MCF 10A (cell line): ENCODE results near the gene CUEDC1. TPM values are rescaled to one million over a fixed set of nuclear protein-coding genes. Genes with fewer than 3 reads are reported as not detected.

Experiments
- BruUV-seq: library from RNA; stranded (reverse); fragments of 400-500 nt; replicated peaks from 2 replicates; lab custom pipeline; 2021; lab: Mats Ljungman, UMichigan
- CTCF ChIA-PET: fragments of 300-600 bp; sonication (Branson Sonifier 250); formaldehyde crosslinking; extraction: SDS; loops from one replicate; lab custom pipeline; 2021; ENCODE audit warnings: antibody characterized with exemption, inconsistent platforms; lab: Yijun Ruan, JAX
- POLR2A ChIA-PET: fragments of 300-600, 350-650 bp; sonication (Branson Sonifier 250); formaldehyde crosslinking; extraction: SDS; loops from one replicate; lab custom pipeline; 2020; ENCODE audit warnings: antibody characterized with exemption, inconsistent platforms; lab: Yijun Ruan, JAX
- DNase-seq: peaks from one replicate; pipeline ENCODE4 v3.0.0-alpha.2; 2018; ENCODE audit not compliant: unreplicated experiment
- H3K27ac Mint-ChIP-seq: one replicate; pipeline ENCODE4 v1.8.0; 2022; ENCODE audit warnings: mild to moderate bottlenecking, low read depth, mixed read lengths; ENCODE audit not compliant: unreplicated experiment
- H3K27me3 Mint-ChIP-seq: one replicate; pipeline ENCODE4 v1.8.0; 2022; ENCODE audit warnings: mixed read lengths; ENCODE audit not compliant: insufficient read depth, unreplicated experiment
- H3K36me3 Mint-ChIP-seq: one replicate; pipeline ENCODE4 v1.8.0; 2022; ENCODE audit warnings: mild to moderate bottlenecking, moderate library complexity, mixed read lengths; ENCODE audit not compliant: insufficient read depth, unreplicated experiment
- H3K4me1 Mint-ChIP-seq: one replicate; pipeline ENCODE4 v1.8.0; 2022; ENCODE audit warnings: mixed read lengths; ENCODE audit not compliant: insufficient read depth, unreplicated experiment
- H3K4me3 Mint-ChIP-seq: one replicate; pipeline ENCODE4 v1.8.0; 2022; ENCODE audit warnings: mild to moderate bottlenecking, moderate library complexity, mixed read lengths; ENCODE audit not compliant: unreplicated experiment
- H3K9me3 Mint-ChIP-seq: one replicate; pipeline ENCODE4 v1.8.0; 2022; ENCODE audit warnings: mixed read lengths; ENCODE audit not compliant: unreplicated experiment
- CTCF ChIP-seq: fragments of 200-600 bp; IDR thresholded peaks from one replicate; pipeline ENCODE4 v1.8.0; 2022; ENCODE audit warnings: antibody characterized with exemption, mild to moderate bottlenecking; ENCODE audit not compliant: unreplicated experiment
- intact Hi-C: fragments of 100-400 bp; cut with micrococcal nuclease; formaldehyde crosslinking; loops from 2 replicates; pipeline ENCODE4 v1.14.1; 2022
- total RNA-seq: library from RNA; stranded (reverse); gene quantifications from 2 replicates; pipeline ENCODE4 v1.2.3, GENCODE V29; 2022

CUEDC1 gene
- total RNA-seq, 1 experiment from 2014 or later = 15.6 TPM

GRCh38 chr17:57876023-57876865, 79.0 kb downstream of the CUEDC1 start:
- Mint-ChIP-seq H3K27me3 (no peaks in the 10 kb centered on the region), H3K36me3 (peaks cover 27% of the 10 kb centered on the region), H3K4me3 (peak overlapping the region; percentile 55), H3K27ac (peak overlapping the region; percentile 51), H3K4me1 (peaks cover 46% of the 10 kb centered on the region), H3K9me3 (no peaks in the 10 kb centered on the region)
- POLR2A ChIA-PET = interaction anchor here (0.8 to 4.5 kb wide), 18 partner anchors 7 to 131 kb away, joined by 3 to 32 read pairs (median 8); partner anchors contain the start of genes MRPS23 and SRSF1
- intact Hi-C loops = no loop called here
- no peak for DNase-seq
- BruUV-seq = no TSS peak
- no peak for TF ChIP-seq CTCF
- CTCF ChIA-PET = interaction anchor here (0.5 to 8.9 kb wide), 15 partner anchors 9 to 124 kb away, joined by 3 to 81 read pairs (median 5); no protein-coding TSS in a partner anchor

GRCh38 chr17:57875290-57876022, 79.8 kb downstream of the CUEDC1 start:
- peak; percentile 52 for TF ChIP-seq CTCF
- no peaks in the 10 kb centered on the region for H3K9me3 Mint-ChIP-seq
- peak; percentile 94 for DNase-seq
- intact Hi-C loops = loop anchor here (1.0 to 2.0 kb wide), 6 partner anchors 17 to 238 kb away; partner anchors contain the start of gene MRPS23
- peaks cover 45% of the 10 kb centered on the region for H3K4me1 Mint-ChIP-seq
- ChIA-PET POLR2A (interaction anchor here (0.8 to 4.2 kb wide), 16 partner anchors 16 to 132 kb away, joined by 3 to 30 read pairs (median 7); partner anchors contain the start of genes CUEDC1, MRPS23 and SRSF1), CTCF (interaction anchor here (0.5 to 8.9 kb wide), 20 partner anchors 16 to 422 kb away, joined by 3 to 81 read pairs (median 4); no protein-coding TSS in a partner anchor)
- BruUV-seq = no TSS peak
- H3K27ac Mint-ChIP-seq = peak overlapping the region; percentile 51
- peaks cover 27% of the 10 kb centered on the region for H3K36me3 Mint-ChIP-seq
- H3K27me3 Mint-ChIP-seq = no peaks in the 10 kb centered on the region
- peak overlapping the region; percentile 41 for H3K4me3 Mint-ChIP-seq

GRCh38 chr17:57874434-57875289, 80.5 kb downstream of the CUEDC1 start:
- POLR2A ChIA-PET = interaction anchor here (0.7 to 4.2 kb wide), 19 partner anchors 15 to 132 kb away, joined by 3 to 30 read pairs (median 7); partner anchors contain the start of genes CUEDC1, MRPS23 and SRSF1
- intact Hi-C loops = loop anchor here (1.0 to 2.0 kb wide), 6 partner anchors 16 to 239 kb away; partner anchors contain the start of gene MRPS23
- no TSS peak for BruUV-seq
- H3K36me3 Mint-ChIP-seq = peaks cover 27% of the 10 kb centered on the region
- TF ChIP-seq CTCF = no peak
- peaks cover 45% of the 10 kb centered on the region for H3K4me1 Mint-ChIP-seq
- DNase-seq = peak; percentile 73
- peak overlapping the region; percentile 67 for H3K27ac Mint-ChIP-seq
- CTCF ChIA-PET = interaction anchor here (0.6 to 8.9 kb wide), 19 partner anchors 16 to 421 kb away, joined by 3 to 81 read pairs (median 4); no protein-coding TSS in a partner anchor
- peak overlapping the region; percentile 41 for H3K4me3 Mint-ChIP-seq
- H3K9me3 Mint-ChIP-seq = no peaks in the 10 kb centered on the region
- H3K27me3 Mint-ChIP-seq = no peaks in the 10 kb centered on the region
